B cell (primary cell): ENCODE results near the gene ALPK3.

Experiments
- CTCF ChIP-seq: fragments of 200-600 bp; IDR thresholded peaks from one replicate; pipeline ENCODE4 v1.8.0; 2022; ENCODE audit warnings: antibody characterized with exemption, mild to moderate bottlenecking
- EZH2 ChIP-seq: IDR thresholded peaks from 2 replicates; pipeline ENCODE4 v1.6.1; 2012; ENCODE audit warnings: borderline replicate concordance, low read depth, mild to moderate bottlenecking, moderate library complexity, low read length; ENCODE audit not compliant: insufficient read depth, poor library complexity, severe bottlenecking

DNA sequence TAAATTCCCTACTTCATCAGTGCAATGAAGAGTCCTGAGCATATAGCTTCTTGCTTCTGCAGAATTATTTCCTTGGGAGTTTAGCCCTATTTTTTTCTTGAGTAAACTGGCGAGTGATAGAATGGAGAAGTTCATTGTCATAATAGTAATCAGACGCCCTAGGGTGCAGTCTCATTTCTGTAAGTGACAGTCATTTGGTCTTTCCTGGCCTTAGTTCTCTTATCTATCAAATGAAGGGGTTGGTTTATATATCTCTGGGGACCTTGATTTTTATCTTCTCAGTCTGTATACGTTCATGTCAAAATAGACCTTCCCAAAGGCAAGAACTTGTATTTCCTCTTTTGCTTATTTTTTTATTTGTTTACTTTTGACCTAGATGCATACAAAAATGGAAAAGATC is 9.9 kb upstream of the ALPK3 start:
- no peak for TF ChIP-seq CTCF
- TF ChIP-seq EZH2, result no peak
